Embryonic facial prominence (tissue), 1 donor: ENCODE measurements around the gene TRMT6.

Experiments
- DNase-seq: peaks from one replicate; pipeline ENCODE4 v3.0.0-alpha.2; 2016; ENCODE audit errors: extremely low spot score

Gene TRMT6

GRCh38 chr20:5949943-5950270 is 426 bp downstream of the TRMT6 start:
- DNase-seq = no peak

- no peak for DNase-seq
These were observed 3.1 kb downstream of the TRMT6 start for GRCh38 chr20:5947276-5947675.

GRCh38 chr20:5945963-5946362 is 4.4 kb downstream of the TRMT6 start:
- no peak for DNase-seq

- DNase-seq = no peak
These were observed 11.8 kb downstream of the TRMT6 start for GRCh38 chr20:5938456-5939029.

- DNase-seq = no peak
These were observed 14.1 kb downstream of the TRMT6 start for GRCh38 chr20:5936238-5936637.

- no peak for DNase-seq
These were observed 14.9 kb downstream of the TRMT6 start for GRCh38 chr20:5935384-5935783.

- DNase-seq = no peak
These were observed 16.4 kb downstream of the TRMT6 start for GRCh38 chr20:5933802-5934436.

GRCh38 chr20:5932796-5933195 is 17.5 kb downstream of the TRMT6 start:
- no peak for DNase-seq

GRCh38 chr20:5931411-5931810 is 18.9 kb downstream of the TRMT6 start:
- DNase-seq = no peak

GRCh38 chr20:5928836-5929715 is 21.3 kb downstream of the TRMT6 start:
- no peak for DNase-seq

GRCh38 chr20:5927749-5928462 is 22.4 kb downstream of the TRMT6 start:
- no peak for DNase-seq

- no peak for DNase-seq
These were observed 24.8 kb downstream of the TRMT6 start for GRCh38 chr20:5925551-5925950.

- DNase-seq = no peak
These were observed 26.8 kb downstream of the TRMT6 start for GRCh38 chr20:5923493-5923892.

GRCh38 chr20:5920581-5920980 is 29.8 kb downstream of the TRMT6 start:
- DNase-seq = no peak

- no peak for DNase-seq
These were observed 30.4 kb downstream of the TRMT6 start for GRCh38 chr20:5919626-5920544.

- DNase-seq = no peak
These were observed 31.3 kb downstream of the TRMT6 start for GRCh38 chr20:5918856-5919625.

GRCh38 chr20:5914859-5915258 is 35.5 kb downstream of the TRMT6 start:
- DNase-seq = no peak

GRCh38 chr20:5913166-5913565 is 37.2 kb downstream of the TRMT6 start:
- DNase-seq = no peak

- DNase-seq = no peak
These were observed 40.1 kb downstream of the TRMT6 start for GRCh38 chr20:5910186-5910585.

GRCh38 chr20:5908981-5909380 is 41.4 kb downstream of the TRMT6 start:
- no peak for DNase-seq

- DNase-seq = no peak
These were observed 49.4 kb downstream of the TRMT6 start for GRCh38 chr20:5900908-5901307.
